Measurements from ENCODE around the gene TBX20. TPM values are rescaled to one million over a fixed set of nuclear protein-coding genes. Genes with fewer than 3 reads are reported as not detected.

Gene TBX20
- not detected in 2 replicates for total RNA-seq (2014; rRNA removed; shearing (Covaris generic))

- in situ Hi-C loops (cut with HindIII; ENCODE audit: low sequenced_read_pairs): no loop called here
- DNase-seq (ENCODE audit: low spot score): no peak
Observed at GRCh38 chr7:35253710-35254495, at the start of gene TBX20. Gene TBX20 (minus strand): TSS chr7:35254100. CDS start chr7:35253620, 480 bp downstream.

- no peak for DNase-seq (ENCODE audit: low spot score)
Observed at GRCh38 chr7:35289376-35289775, 35.5 kb upstream of the TBX20 start.

GRCh38 chr7:35286986-35287385, 33.1 kb upstream of the TBX20 start:
- in situ Hi-C loops (cut with HindIII; ENCODE audit: low sequenced_read_pairs): no loop called here
- no peak for DNase-seq (ENCODE audit: low spot score)

More at GRCh38 chr7:35289376-35289775, 35.5 kb upstream of the TBX20 start:
- in situ Hi-C loops (cut with HindIII; ENCODE audit: low sequenced_read_pairs): no loop called here

- DNase-seq (ENCODE audit: low spot score): no peak
- in situ Hi-C loops (cut with HindIII; ENCODE audit: low sequenced_read_pairs): no loop called here
Observed at GRCh38 chr7:35286422-35286821, 32.5 kb upstream of the TBX20 start.

- DNase-seq (ENCODE audit: low spot score): no peak
- in situ Hi-C loops (cut with HindIII; ENCODE audit: low sequenced_read_pairs): no loop called here
Observed at GRCh38 chr7:35285799-35286198, 31.9 kb upstream of the TBX20 start.

- in situ Hi-C loops (cut with HindIII; ENCODE audit: low sequenced_read_pairs): no loop called here
- no peak for DNase-seq (ENCODE audit: low spot score)
Observed at GRCh38 chr7:35280902-35281301, 27.0 kb upstream of the TBX20 start.

GRCh38 chr7:35277359-35277758, 23.5 kb upstream of the TBX20 start:
- in situ Hi-C loops (cut with HindIII; ENCODE audit: low sequenced_read_pairs): no loop called here
- DNase-seq (ENCODE audit: low spot score): no peak

- DNase-seq (ENCODE audit: low spot score): no peak
- in situ Hi-C loops (cut with HindIII; ENCODE audit: low sequenced_read_pairs): no loop called here
Observed at GRCh38 chr7:35272246-35272645, 18.3 kb upstream of the TBX20 start.

GRCh38 chr7:35268953-35269352, 15.1 kb upstream of the TBX20 start:
- no peak for DNase-seq (ENCODE audit: low spot score)
- in situ Hi-C loops (cut with HindIII; ENCODE audit: low sequenced_read_pairs): no loop called here

GRCh38 chr7:35267411-35267810, 13.5 kb upstream of the TBX20 start:
- in situ Hi-C loops (cut with HindIII; ENCODE audit: low sequenced_read_pairs): no loop called here
- no peak for DNase-seq (ENCODE audit: low spot score)

- in situ Hi-C loops (cut with HindIII; ENCODE audit: low sequenced_read_pairs): no loop called here
- DNase-seq (ENCODE audit: low spot score): no peak
Observed at GRCh38 chr7:35263396-35263795, 9.5 kb upstream of the TBX20 start.

GRCh38 chr7:35261476-35262285, 7.8 kb upstream of the TBX20 start:
- DNase-seq (ENCODE audit: low spot score): no peak
- in situ Hi-C loops (cut with HindIII; ENCODE audit: low sequenced_read_pairs): no loop called here

GRCh38 chr7:35261041-35261440, 7.1 kb upstream of the TBX20 start:
- DNase-seq (ENCODE audit: low spot score): no peak
- in situ Hi-C loops (cut with HindIII; ENCODE audit: low sequenced_read_pairs): no loop called here

- no peak for DNase-seq (ENCODE audit: low spot score)
- in situ Hi-C loops (cut with HindIII; ENCODE audit: low sequenced_read_pairs): no loop called here
Observed at GRCh38 chr7:35260246-35260645, 6.3 kb upstream of the TBX20 start.

- in situ Hi-C loops (cut with HindIII; ENCODE audit: low sequenced_read_pairs): no loop called here
- no peak for DNase-seq (ENCODE audit: low spot score)
Observed at GRCh38 chr7:35259523-35259908, 5.6 kb upstream of the TBX20 start.

- no peak for DNase-seq (ENCODE audit: low spot score)
- in situ Hi-C loops (cut with HindIII; ENCODE audit: low sequenced_read_pairs): no loop called here
Observed at GRCh38 chr7:35258868-35259522, 5.1 kb upstream of the TBX20 start.

- DNase-seq (ENCODE audit: low spot score): no peak
- in situ Hi-C loops (cut with HindIII; ENCODE audit: low sequenced_read_pairs): no loop called here
Observed at GRCh38 chr7:35258125-35258867, 4.4 kb upstream of the TBX20 start.

GRCh38 chr7:35257251-35258124, 3.6 kb upstream of the TBX20 start:
- no peak for DNase-seq (ENCODE audit: low spot score)
- in situ Hi-C loops (cut with HindIII; ENCODE audit: low sequenced_read_pairs): no loop called here

Data from G401 (cell line).